Ovary (tissue), 3 donors: ENCODE data around the gene DCX.

Experiments used
- CTCF ChIP-seq, 3 donors: fragments of 450-650 bp in 2 of 3; fragments of 200-600 bp in 1 of 3; IDR thresholded peaks; one replicate each; pipeline versions ENCODE4 v1.5.1 to v1.8.0; 2016 to 2022; ENCODE audit warnings: antibody characterized with exemption in 3 of 3, mild to moderate bottlenecking in 1 of 3
- EP300 ChIP-seq: sonication (generic); formaldehyde crosslinking; IDR thresholded peaks from one replicate; pipeline ENCODE4 v1.6.1; 2017; ENCODE audit warnings: antibody characterized with exemption
- POLR2A ChIP-seq: fragments of 450-650 bp; IDR thresholded peaks from one replicate; pipeline ENCODE4 v1.6.1; 2017; ENCODE audit warnings: antibody characterized with exemption, mild to moderate bottlenecking, moderate library complexity
- donor health status: DM: no; HTN: no; CAD: no.

DNA sequence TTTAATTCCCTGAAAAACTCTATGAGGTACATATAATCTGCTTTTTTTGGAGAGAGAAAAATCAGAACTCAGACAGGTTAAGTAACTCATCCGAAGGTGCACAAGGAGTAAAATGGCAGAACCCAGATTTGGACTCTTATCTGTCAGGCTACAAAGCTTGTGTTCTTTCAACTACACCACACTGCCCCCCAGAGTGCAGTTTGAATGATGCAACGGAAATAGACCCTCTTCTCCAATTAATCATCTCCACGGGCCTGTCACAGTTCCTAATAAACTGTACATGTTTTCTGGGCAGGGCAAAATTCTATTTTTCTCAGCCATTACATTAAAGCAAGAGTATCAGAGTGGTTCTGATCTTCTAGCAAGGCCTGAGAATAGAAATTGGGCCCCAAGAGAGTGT is 35.3 kb upstream of the DCX start:
- no peak for TF ChIP-seq POLR2A
- no peak for TF ChIP-seq CTCF (IDR thresholded peaks at IDR 0.05)
- TF ChIP-seq EP300: no peak
